PC-9 (cell line): ENCODE results near the gene EDN2. TPM values are rescaled to one million over a fixed set of nuclear protein-coding genes. Genes with fewer than 3 reads are reported as not detected.

Experiments used
- BruUV-seq: library from RNA; stranded (reverse); fragments of 400-500 nt; replicated peaks from 2 replicates; lab custom pipeline; 2021; lab: Mats Ljungman, UMichigan
- CTCF ChIA-PET: fragments of 300-600 bp; sonication (Branson Sonifier 250); formaldehyde crosslinking; loops from one replicate; lab custom pipeline; 2022; ENCODE audit warnings: antibody characterized with exemption; lab: Charles Lee
- POLR2A ChIA-PET: fragments of 300-600 bp; sonication (Branson Sonifier 250); formaldehyde crosslinking; loops from one replicate; lab custom pipeline; 2022; ENCODE audit warnings: antibody characterized with exemption; ENCODE audit not compliant: unreplicated experiment; lab: Charles Lee
- DNase-seq, 2 experiments: peaks; one replicate each; pipeline versions ENCODE4 v3.0.0 to v3.0.0-alpha.2; 2015 to 2022; ENCODE audit warnings: mixed read lengths in 1 of 2
- H2AFZ ChIP-seq: fragments of 200-600 bp; sonication (generic); 2 replicates; pipeline ENCODE4 v1.8.1; 2017; ENCODE audit warnings: antibody characterized with exemption
- H3F3A ChIP-seq: fragments of 200-600 bp; sonication (generic); 2 replicates; pipeline ENCODE4 v1.8.1; 2017; ENCODE audit warnings: antibody characterized with exemption, mild to moderate bottlenecking, low read depth; ENCODE audit not compliant: insufficient read depth
- H3K27ac ChIP-seq: fragments of 200-600 bp; sonication (generic); 2 replicates; pipeline ENCODE4 v1.6.1; 2016; ENCODE audit warnings: mixed run types
- H3K27me3 ChIP-seq: fragments of 200-600 bp; sonication (generic); 2 replicates; pipeline ENCODE4 v1.6.1; 2016; ENCODE audit warnings: low read depth, mixed run types; ENCODE audit not compliant: insufficient read depth
- H3K36me3 ChIP-seq: fragments of 200-600 bp; sonication (generic); 2 replicates; pipeline ENCODE4 v1.6.1; 2016; ENCODE audit warnings: low read depth, mixed run types
- H3K4me1 ChIP-seq: fragments of 200-600 bp; sonication (generic); replicated peaks from 2 replicates; pipeline ENCODE4 v1.6.1; 2016; ENCODE audit warnings: mixed run types; ENCODE audit not compliant: insufficient read depth
- H3K4me2 ChIP-seq: fragments of 200-600 bp; sonication (generic); 2 replicates; pipeline ENCODE4 v1.6.1; 2017; ENCODE audit warnings: mixed run types
- H3K4me3 ChIP-seq: fragments of 200-600 bp; sonication (generic); 2 replicates; pipeline ENCODE4 v1.6.1; 2016; ENCODE audit warnings: mixed run types
- H3K79me2 ChIP-seq: fragments of 200-600 bp; sonication (generic); 2 replicates; pipeline ENCODE4 v1.6.1; 2017; ENCODE audit warnings: low read depth, mixed run types
- H3K9me2 ChIP-seq: fragments of 200-600 bp; sonication (generic); 2 replicates; pipeline ENCODE4 v1.8.1; 2017; ENCODE audit warnings: mild to moderate bottlenecking; ENCODE audit not compliant: insufficient read depth
- H3K9me3 ChIP-seq: fragments of 200-600 bp; sonication (generic); 2 replicates; pipeline ENCODE4 v1.8.1; 2016; ENCODE audit warnings: low read depth; ENCODE audit not compliant: insufficient read depth
- H4K20me1 ChIP-seq: fragments of 200-600 bp; sonication (generic); 2 replicates; pipeline ENCODE4 v1.8.1; 2017; ENCODE audit not compliant: insufficient read depth
- CTCF ChIP-seq: fragments of 200-600 bp; sonication (generic); conservative IDR thresholded peaks from 2 replicates; pipeline ENCODE4 v1.6.1; 2017; ENCODE audit warnings: mixed run types, antibody characterized with exemption, mild to moderate bottlenecking, moderate library complexity
- EZH2 ChIP-seq: fragments of 200-600 bp; sonication (generic); IDR thresholded peaks from 2 replicates; pipeline ENCODE4 v1.8.0; 2017; ENCODE audit warnings: antibody characterized with exemption, low read depth
- intact Hi-C: fragments of 100-400 bp; cut with micrococcal nuclease; formaldehyde crosslinking; loops from one replicate; pipeline ENCODE4 v1.10.0; 2022; ENCODE audit not compliant: unreplicated experiment
- total RNA-seq: library from RNA; stranded (reverse); gene quantifications from 2 replicates; pipeline ENCODE4 v1.2.3, GENCODE V29; 2021

Gene EDN2
- total RNA-seq, 1 experiment from 2014 or later: 0.48 TPM

GRCh38 chr1:41498391-41498790, 13.9 kb upstream of the EDN2 start:
- CTCF ChIA-PET: no interaction called here
- POLR2A ChIA-PET: interaction anchor here (1.0 kb wide), 1 partner anchor 17 kb away, joined by 3 read pairs; no protein-coding TSS in a partner anchor
- H3K27ac ChIP-seq: peak overlapping the region; percentile 67
- intact Hi-C loops: loop anchor here (2.0 to 10.0 kb wide), 3 partner anchors 14 to 634 kb away; partner anchors contain the start of genes CITED4 and EDN2
- H3K79me2 ChIP-seq: no peaks in the 10 kb centered on the region
- no peaks in the 10 kb centered on the region for H3K27me3 ChIP-seq
- no peak overlapping the region for H2AFZ ChIP-seq
- peak overlapping the region; percentile 52 for H3K4me2 ChIP-seq
- H3F3A ChIP-seq: peaks cover 50% of the 10 kb centered on the region
- H3K9me2 ChIP-seq: no peaks in the 10 kb centered on the region
- peaks cover 83% of the 10 kb centered on the region for H3K4me1 ChIP-seq
- no peaks in the 10 kb centered on the region for H3K9me3 ChIP-seq
- H3K4me3 ChIP-seq: no peak overlapping the region
- no peak for TF ChIP-seq EZH2
- TF ChIP-seq CTCF: no peak
- no TSS peak for BruUV-seq
- no peaks in the 10 kb centered on the region for H4K20me1 ChIP-seq
- DNase-seq: peak; percentile 51 to 62
- H3K36me3 ChIP-seq: no peaks in the 10 kb centered on the region

GRCh38 chr1:41497461-41498030, 13.1 kb upstream of the EDN2 start:
- TF ChIP-seq CTCF (no peak), EZH2 (no peak)
- no peaks in the 10 kb centered on the region for H3K9me3 ChIP-seq
- no peaks in the 10 kb centered on the region for H3K36me3 ChIP-seq
- no peaks in the 10 kb centered on the region for H3K27me3 ChIP-seq
- DNase-seq: no peak
- intact Hi-C loops: loop anchor here (2.0 to 10.0 kb wide), 3 partner anchors 13 to 633 kb away; partner anchors contain the start of genes CITED4 and EDN2
- no peak overlapping the region for H2AFZ ChIP-seq
- H3K9me2 ChIP-seq: no peaks in the 10 kb centered on the region
- ChIA-PET POLR2A (no interaction called here), CTCF (interaction anchor here (0.6 kb wide), 4 partner anchors 15 to 393 kb away, joined by 4 to 9 read pairs (median 6); no protein-coding TSS in a partner anchor)
- no peaks in the 10 kb centered on the region for H4K20me1 ChIP-seq
- no peak overlapping the region for H3K4me3 ChIP-seq
- H3F3A ChIP-seq: peaks cover 53% of the 10 kb centered on the region
- BruUV-seq: no TSS peak
- peak overlapping the region; percentile 52; the same call in 1 of the 2 replicates for H3K4me2 ChIP-seq
- H3K79me2 ChIP-seq: no peaks in the 10 kb centered on the region
- no peak overlapping the region for H3K27ac ChIP-seq
- H3K4me1 ChIP-seq: peaks cover 84% of the 10 kb centered on the region

- H3K27me3 ChIP-seq: no peaks in the 10 kb centered on the region
- BruUV-seq: TSS peak; percentile 38
- 0 out of 2 replicates have a peak overlapping the region, but pooled peaks have one; percentile 67 for H3K27ac ChIP-seq
- peaks cover 84% of the 10 kb centered on the region for H3K4me1 ChIP-seq
- intact Hi-C loops: loop anchor here (10.0 kb wide), 1 partner anchor 632 kb away; the partner anchor contains the start of gene CITED4
- no peak for TF ChIP-seq EZH2
- no peak for TF ChIP-seq CTCF
- H3F3A ChIP-seq: peaks cover 56% of the 10 kb centered on the region
- no peaks in the 10 kb centered on the region for H3K9me3 ChIP-seq
- no peaks in the 10 kb centered on the region for H3K9me2 ChIP-seq
- H2AFZ ChIP-seq: no peak overlapping the region
- peak in 1 of 2 experiments; percentile 40 for DNase-seq
- POLR2A ChIA-PET: no interaction called here
- CTCF ChIA-PET: interaction anchor here (0.6 to 1.1 kb wide), 5 partner anchors 15 to 394 kb away, joined by 3 to 9 read pairs (median 6); no protein-coding TSS in a partner anchor
- H3K4me2 ChIP-seq: peak overlapping the region; percentile 76
- no peaks in the 10 kb centered on the region for H3K79me2 ChIP-seq
- H3K36me3 ChIP-seq: no peaks in the 10 kb centered on the region
- H3K4me3 ChIP-seq: no peak overlapping the region
- no peaks in the 10 kb centered on the region for H4K20me1 ChIP-seq
Observed at GRCh38 chr1:41497056-41497440, 12.6 kb upstream of the EDN2 start.
